WI38 (cell line): ENCODE results near the gene ERN2.

Source experiments
- H3K4me3 ChIP-seq: 2 replicates; pipeline ENCODE4 v1.5.1; 2011; ENCODE audit warnings: low read depth, mild to moderate bottlenecking, control low read depth, low read length
- TF ChIP-seq, protein P1 (sequence below): IDR thresholded peaks from 2 replicates; pipeline ENCODE4 v1.5.1; 2012; ENCODE audit warnings: low read depth, mild to moderate bottlenecking, control low read depth, low read length

ERN2 gene

DNA sequence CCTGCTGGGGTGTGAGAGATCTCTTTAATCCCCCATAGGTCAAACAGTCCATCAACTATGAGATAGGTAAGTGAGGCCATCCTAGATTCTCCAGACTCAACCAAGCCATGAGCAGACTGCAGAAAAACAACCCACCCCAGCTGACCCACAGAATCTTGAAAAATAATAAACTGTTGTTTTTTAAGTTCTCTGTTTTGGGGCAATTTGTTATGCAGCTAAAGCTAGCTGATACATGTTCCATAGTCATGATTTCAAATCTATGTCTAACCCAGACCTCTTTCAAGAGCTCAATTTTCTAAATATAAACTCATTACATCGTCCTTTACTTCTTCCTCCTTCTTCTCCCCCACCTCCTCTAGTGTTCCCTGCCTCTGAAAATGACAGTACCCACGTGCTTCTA lies 10.1 kb downstream of the ERN2 start:
- TF ChIP-seq, protein P1, sequence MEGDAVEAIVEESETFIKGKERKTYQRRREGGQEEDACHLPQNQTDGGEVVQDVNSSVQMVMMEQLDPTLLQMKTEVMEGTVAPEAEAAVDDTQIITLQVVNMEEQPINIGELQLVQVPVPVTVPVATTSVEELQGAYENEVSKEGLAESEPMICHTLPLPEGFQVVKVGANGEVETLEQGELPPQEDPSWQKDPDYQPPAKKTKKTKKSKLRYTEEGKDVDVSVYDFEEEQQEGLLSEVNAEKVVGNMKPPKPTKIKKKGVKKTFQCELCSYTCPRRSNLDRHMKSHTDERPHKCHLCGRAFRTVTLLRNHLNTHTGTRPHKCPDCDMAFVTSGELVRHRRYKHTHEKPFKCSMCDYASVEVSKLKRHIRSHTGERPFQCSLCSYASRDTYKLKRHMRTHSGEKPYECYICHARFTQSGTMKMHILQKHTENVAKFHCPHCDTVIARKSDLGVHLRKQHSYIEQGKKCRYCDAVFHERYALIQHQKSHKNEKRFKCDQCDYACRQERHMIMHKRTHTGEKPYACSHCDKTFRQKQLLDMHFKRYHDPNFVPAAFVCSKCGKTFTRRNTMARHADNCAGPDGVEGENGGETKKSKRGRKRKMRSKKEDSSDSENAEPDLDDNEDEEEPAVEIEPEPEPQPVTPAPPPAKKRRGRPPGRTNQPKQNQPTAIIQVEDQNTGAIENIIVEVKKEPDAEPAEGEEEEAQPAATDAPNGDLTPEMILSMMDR: no peak
- no peak overlapping the region for H3K4me3 ChIP-seq

DNA sequence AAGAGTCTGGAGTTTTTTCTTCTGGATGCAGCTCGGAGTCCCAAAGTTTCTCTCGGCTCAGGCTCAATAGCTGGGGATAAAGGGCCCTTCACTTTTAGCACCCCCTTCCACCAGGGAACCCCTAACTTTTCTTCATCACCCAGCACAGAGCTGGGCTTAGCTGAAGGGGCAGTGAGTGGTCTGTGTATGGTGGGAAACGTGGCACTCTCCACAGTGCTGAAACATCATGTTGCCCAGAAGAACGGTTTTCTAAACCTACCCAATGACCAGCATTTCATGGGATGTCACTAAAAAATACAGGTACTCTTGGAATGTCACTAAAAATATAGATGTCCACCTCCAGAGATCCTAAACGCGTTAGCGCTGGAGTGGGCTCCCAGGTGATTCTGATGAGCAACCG lies 12.0 kb downstream of the ERN2 start:
- TF ChIP-seq, protein P1: no peak
- H3K4me3 ChIP-seq: no peak overlapping the region

DNA sequence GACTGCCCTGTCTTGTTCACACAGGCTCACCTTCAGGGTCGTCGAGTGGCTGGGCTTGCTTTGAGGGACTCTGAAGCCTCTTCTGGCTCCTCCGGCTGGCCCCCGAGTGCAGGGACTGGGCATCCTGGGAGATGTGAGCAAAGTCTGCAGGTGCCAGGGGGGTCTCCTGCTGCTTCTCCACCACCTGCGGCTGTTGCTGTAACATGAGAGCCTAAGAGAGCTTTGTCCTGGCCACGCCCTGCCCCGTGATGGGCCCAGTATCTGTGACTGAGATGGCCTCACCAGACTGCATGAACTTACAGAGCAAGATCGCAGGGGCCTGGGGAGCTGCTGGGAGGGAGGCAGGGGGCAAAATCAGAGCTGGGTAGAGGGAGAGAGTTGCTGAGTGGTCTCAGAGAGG lies 12.5 kb downstream of the ERN2 start:
- no peak overlapping the region for H3K4me3 ChIP-seq

DNA sequence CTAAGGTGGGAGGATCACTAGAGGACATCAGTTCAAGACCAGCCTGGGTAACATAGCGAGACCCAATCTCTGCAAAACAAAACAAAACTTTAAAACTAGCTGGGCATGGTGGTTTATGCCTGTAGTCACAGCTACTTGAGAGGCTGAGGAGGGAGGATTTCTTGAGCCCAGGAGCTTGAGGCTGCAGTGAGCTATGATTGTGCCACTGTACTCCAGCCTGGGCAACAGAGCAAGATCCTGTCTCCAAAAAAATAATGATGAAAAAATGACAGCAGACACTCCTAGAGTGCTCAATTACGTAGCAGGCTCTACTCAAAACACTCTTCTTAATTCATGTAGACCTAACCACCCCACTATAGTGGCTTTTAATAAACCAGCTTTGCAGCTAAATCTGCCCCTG lies 12.9 kb downstream of the ERN2 start:
- no peak overlapping the region for H3K4me3 ChIP-seq

More for the DNA sequence above, 12.5 kb downstream of the ERN2 start:
- TF ChIP-seq, protein P1: no peak

DNA sequence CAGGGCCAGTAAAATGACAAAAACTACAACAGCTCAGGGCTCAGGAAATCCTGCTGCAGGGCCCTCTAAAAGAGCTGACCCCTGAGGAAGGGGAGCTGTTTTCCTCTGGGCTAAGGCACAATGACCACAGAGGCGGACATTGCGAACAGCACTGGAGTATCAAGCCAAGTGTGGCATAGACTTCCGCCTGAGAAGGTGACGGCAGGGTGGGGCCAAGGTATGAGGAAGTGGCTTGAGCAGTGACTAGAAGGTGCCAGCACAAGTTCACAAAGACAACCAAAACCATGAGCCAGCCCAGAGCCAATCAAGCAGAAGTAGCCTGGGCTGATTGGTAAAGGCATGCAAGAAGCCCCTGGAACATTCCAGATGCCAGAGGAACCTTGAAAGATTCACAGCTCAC lies 13.9 kb downstream of the ERN2 start:
- H3K4me3 ChIP-seq: no peak overlapping the region
- TF ChIP-seq, protein P1: no peak

More for the DNA sequence above, 12.9 kb downstream of the ERN2 start:
- TF ChIP-seq, protein P1: no peak

DNA sequence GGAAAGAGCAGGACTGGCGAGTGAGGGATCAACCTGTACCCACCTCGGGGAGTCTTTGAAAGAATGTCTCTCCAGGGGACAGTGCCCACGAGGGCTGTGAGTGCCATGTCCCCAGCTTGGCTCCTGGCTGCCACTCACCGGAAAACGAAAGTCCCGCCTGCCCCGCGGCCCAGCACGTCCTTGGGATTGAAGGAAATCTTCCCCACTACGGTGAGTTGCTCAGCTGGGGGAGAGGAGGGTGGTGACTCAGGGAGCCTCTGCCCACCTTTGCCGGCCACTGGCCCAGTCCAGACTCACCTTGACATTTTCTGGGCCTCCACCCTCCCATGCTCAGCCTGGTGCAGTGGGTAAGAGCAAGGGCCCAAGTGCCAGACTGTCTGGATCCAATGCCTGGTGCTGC lies 17.3 kb downstream of the ERN2 start:
- no peak overlapping the region for H3K4me3 ChIP-seq
- TF ChIP-seq, protein P1: no peak

DNA sequence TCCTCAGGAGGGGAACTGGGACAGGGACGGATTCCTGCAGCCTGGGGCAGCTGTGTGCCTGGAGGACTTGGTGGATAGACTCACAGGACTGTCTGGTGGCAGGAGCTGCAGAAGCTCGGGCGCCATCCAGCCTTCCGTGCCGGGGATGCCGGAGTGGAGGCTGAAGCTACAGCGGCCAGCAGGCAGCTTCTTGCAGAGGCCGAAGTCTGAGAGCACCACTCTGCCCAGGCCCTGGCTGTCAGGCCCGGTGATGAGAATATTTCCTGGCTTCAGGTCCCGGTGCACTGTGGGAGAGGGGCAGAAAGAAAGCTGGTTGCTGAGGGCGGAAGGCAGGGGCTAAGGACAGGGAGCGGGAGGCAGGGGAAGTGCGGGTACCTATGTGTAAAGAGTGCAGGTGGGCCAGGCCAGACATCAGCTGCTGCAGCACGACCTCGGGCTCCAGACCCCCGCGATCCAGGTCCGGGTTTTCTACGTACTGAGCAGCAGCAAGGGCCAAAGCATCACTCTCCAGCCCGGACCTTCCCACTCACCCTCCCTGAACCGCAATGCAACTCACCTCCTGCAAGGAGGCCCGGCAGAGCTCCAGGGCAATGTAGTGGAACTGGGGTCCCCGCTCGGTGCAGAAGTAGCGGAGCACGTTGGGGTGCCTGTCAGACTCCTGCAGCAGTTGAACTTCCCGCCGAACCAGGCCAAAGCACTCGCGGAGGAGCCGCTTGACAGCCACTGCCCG lies 18.2 kb downstream of the ERN2 start:
- TF ChIP-seq, protein P1: no peak

More for the DNA sequence above, 18.2 kb downstream of the ERN2 start:
- no peak overlapping the region for H3K4me3 ChIP-seq
